ENCODE results near the gene B9D2. TPM values are rescaled to one million over a fixed set of nuclear protein-coding genes. Genes with fewer than 3 reads are reported as not detected.

B9D2 gene
- total RNA-seq, 3 donors from 2014 or later: 7.0 to 11.3 (median 9.1) TPM

DNA sequence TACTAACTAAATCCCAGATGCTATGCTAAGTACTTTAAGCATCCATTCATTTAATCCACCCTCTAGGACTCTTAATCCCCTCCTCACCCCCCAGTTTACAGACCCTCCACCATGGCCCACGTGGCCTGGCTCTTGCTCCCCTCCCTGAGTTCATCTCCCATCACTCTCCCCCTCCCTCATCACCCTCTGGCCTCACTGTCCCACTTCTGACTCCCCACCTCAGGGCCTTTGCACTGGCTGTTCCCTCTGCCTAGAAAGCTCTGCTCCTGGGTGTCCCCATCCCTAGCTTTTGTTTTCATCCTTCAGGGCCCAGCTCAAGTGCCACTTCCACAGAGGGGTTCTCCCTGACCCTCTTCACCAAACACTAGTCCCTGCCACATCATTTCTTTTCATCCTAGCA is 4.2 kb downstream of the B9D2 start:
- H3K9me3 ChIP-seq: no peaks in the 10 kb centered on the region
- no peaks in the 10 kb centered on the region for H3K36me3 ChIP-seq (ENCODE audit: low read depth)
- H3K4me3 ChIP-seq: no peak overlapping the region
- H3K4me1 ChIP-seq (ENCODE audit: low read depth): peaks cover 16% of the 10 kb centered on the region
- ATAC-seq (no peak), DNase-seq (no peak)
- TF ChIP-seq CTCF (IDR thresholded peaks at IDR 0.05): no peak
- intact Hi-C loops (cut with DNase I, micrococcal nuclease): no loop called here

GRCh38 chr19:41357746-41358145 is 6.2 kb downstream of the B9D2 start:
- no peak for TF ChIP-seq CTCF (IDR thresholded peaks at IDR 0.05)
- H3K9me3 ChIP-seq: no peaks in the 10 kb centered on the region
- intact Hi-C loops (cut with DNase I, micrococcal nuclease): no loop called here
- no peak for DNase-seq
- no peak overlapping the region for H3K4me3 ChIP-seq
- no peaks in the 10 kb centered on the region for H3K36me3 ChIP-seq (ENCODE audit: low read depth)
- H3K4me1 ChIP-seq (ENCODE audit: low read depth): peaks cover 7% of the 10 kb centered on the region
- ATAC-seq: no peak

DNA sequence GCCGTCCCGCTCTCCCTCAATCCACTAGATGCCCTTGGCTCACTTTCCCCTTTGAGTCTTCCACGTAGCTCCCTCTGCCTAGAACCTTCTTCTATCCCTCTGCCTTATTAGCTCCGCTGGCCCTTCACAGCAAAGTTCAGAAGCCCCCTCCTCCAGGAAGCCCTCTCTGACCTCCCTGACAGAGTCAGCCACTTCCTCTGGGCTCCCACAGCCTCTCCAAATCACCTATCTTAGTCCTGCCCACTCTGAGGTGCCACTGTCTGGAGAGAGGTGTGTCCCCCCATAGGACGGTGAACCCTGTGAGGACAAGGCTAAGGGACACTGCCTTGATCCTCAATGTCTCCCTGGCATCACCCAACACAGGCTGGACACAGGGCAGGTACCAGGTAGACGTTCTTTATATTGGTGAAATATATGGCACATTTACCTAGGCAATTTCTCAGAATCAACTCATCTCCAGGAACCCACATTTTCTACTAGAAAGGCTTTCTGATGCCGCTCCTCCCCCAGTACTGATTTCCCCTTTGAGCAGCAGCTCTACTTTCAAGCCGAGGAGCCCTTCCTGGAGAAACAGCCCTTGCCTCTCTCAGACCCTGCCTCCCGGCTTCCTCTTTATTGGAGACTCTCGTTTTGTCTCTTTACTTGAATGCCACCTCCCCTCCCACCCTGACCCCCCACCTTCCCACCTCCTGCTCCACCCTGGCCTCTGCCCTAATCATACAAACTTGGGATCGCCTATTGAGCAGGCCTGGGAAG is 6.8 kb downstream of the B9D2 start:
- ATAC-seq (no peak), DNase-seq (no peak)
- H3K4me1 ChIP-seq (ENCODE audit: low read depth): peaks cover 8% of the 10 kb centered on the region
- H3K9me3 ChIP-seq: no peaks in the 10 kb centered on the region
- no peak for TF ChIP-seq CTCF (IDR thresholded peaks at IDR 0.05)
- intact Hi-C loops (cut with DNase I, micrococcal nuclease): no loop called here
- H3K4me3 ChIP-seq: no peak overlapping the region
- no peaks in the 10 kb centered on the region for H3K36me3 ChIP-seq (ENCODE audit: low read depth)

DNA sequence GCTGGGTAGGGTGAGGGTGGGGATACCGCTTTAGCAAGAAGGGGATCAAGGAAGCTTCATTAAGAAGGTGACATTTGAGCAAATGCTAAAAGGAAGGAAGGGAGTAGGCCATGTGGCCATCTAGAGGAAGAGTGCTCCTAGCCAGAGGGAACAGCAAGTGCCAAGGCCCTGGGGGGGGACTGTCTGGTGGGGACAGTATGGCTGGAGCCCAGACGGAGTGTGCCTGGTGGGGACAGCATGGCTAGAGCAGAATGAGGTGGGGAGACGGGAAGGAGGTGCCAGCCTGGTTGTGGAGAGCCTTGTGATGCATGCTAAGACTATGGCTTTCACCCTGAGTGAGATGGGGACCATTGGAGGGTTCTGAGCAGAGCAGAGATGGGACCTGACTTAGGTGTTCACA is 8.1 kb downstream of the B9D2 start:
- no peak for TF ChIP-seq CTCF (IDR thresholded peaks at IDR 0.05)
- no peaks in the 10 kb centered on the region for H3K9me3 ChIP-seq
- no peaks in the 10 kb centered on the region for H3K36me3 ChIP-seq (ENCODE audit: low read depth)
- no peak for ATAC-seq
- DNase-seq: no peak
- H3K4me1 ChIP-seq (ENCODE audit: low read depth): peaks cover 12% of the 10 kb centered on the region
- intact Hi-C loops (cut with DNase I, micrococcal nuclease): no loop called here
- H3K4me3 ChIP-seq: no peak overlapping the region

DNA sequence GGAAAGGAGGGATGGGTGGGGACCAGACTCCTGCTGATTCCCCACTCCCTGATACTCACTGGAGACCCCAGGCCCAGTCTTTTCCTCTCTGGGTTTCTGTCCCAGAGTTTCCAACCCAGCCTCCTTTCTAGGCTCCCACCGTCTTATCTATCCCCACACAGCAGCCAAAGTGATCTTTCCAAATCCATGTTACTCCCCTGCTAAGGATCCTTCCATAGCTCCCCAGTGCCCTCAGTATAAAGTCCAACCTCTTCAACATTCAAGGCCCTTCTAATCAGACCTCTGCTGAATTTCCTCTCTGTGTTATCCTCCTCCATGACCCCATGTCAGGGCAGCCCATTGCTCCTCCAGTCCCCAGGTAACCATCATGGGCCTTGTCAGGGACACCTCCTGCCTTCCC is 8.9 kb downstream of the B9D2 start:
- TF ChIP-seq CTCF (IDR thresholded peaks at IDR 0.05): no peak
- H3K36me3 ChIP-seq (ENCODE audit: low read depth): no peaks in the 10 kb centered on the region
- H3K4me3 ChIP-seq: no peak overlapping the region
- no peak for DNase-seq
- peaks cover 20% of the 10 kb centered on the region for H3K4me1 ChIP-seq (ENCODE audit: low read depth)
- intact Hi-C loops (cut with DNase I, micrococcal nuclease): no loop called here
- ATAC-seq: no peak
- no peaks in the 10 kb centered on the region for H3K9me3 ChIP-seq
